ENCODE data around the gene TRIM2.

The TRIM2 gene

GRCh38 chr4:153282023-153282422, 77.8 kb downstream of the TRIM2 start:
- H3K4me3 ChIP-seq (ENCODE audit: low read depth, low read length) = no peak overlapping the region
- DNase-seq (ENCODE audit: low read depth, low spot score) = no peak
- in situ Hi-C loops (cut with HindIII; ENCODE audit: low sequenced_read_pairs) = no loop called here
- TF ChIP-seq CTCF (IDR thresholded peaks at IDR 0.05; ENCODE audit: low read depth, low read length) = no peak

GRCh38 chr4:153283260-153283659, 79.0 kb downstream of the TRIM2 start:
- no peak for DNase-seq (ENCODE audit: low read depth, low spot score)
- TF ChIP-seq CTCF (IDR thresholded peaks at IDR 0.05; ENCODE audit: low read depth, low read length) = no peak
- H3K4me3 ChIP-seq (ENCODE audit: low read depth, low read length) = no peak overlapping the region
- in situ Hi-C loops (cut with HindIII; ENCODE audit: low sequenced_read_pairs) = no loop called here

GRCh38 chr4:153290134-153290533, 85.9 kb downstream of the TRIM2 start:
- no peak for TF ChIP-seq CTCF (IDR thresholded peaks at IDR 0.05; ENCODE audit: low read depth, low read length)
- in situ Hi-C loops (cut with HindIII; ENCODE audit: low sequenced_read_pairs) = no loop called here
- H3K4me3 ChIP-seq (ENCODE audit: low read depth, low read length) = no peak overlapping the region

GRCh38 chr4:153291562-153291961, 87.3 kb downstream of the TRIM2 start:
- H3K4me3 ChIP-seq (ENCODE audit: low read depth, low read length) = no peak overlapping the region
- no peak for TF ChIP-seq CTCF (IDR thresholded peaks at IDR 0.05; ENCODE audit: low read depth, low read length)
- in situ Hi-C loops (cut with HindIII; ENCODE audit: low sequenced_read_pairs) = no loop called here
- DNase-seq (ENCODE audit: low read depth, low spot score) = no peak

More at GRCh38 chr4:153290134-153290533, 85.9 kb downstream of the TRIM2 start:
- DNase-seq (ENCODE audit: low read depth, low spot score) = no peak

GRCh38 chr4:153292897-153293741, 88.9 kb downstream of the TRIM2 start:
- in situ Hi-C loops (cut with HindIII; ENCODE audit: low sequenced_read_pairs) = no loop called here

GRCh38 chr4:153293742-153294057, 89.5 kb downstream of the TRIM2 start:
- no peak overlapping the region for H3K4me3 ChIP-seq (ENCODE audit: low read depth, low read length)
- no peak for TF ChIP-seq CTCF (IDR thresholded peaks at IDR 0.05; ENCODE audit: low read depth, low read length)
- in situ Hi-C loops (cut with HindIII; ENCODE audit: low sequenced_read_pairs) = no loop called here
- DNase-seq (ENCODE audit: low read depth, low spot score) = no peak

More at GRCh38 chr4:153292897-153293741, 88.9 kb downstream of the TRIM2 start:
- no peak overlapping the region for H3K4me3 ChIP-seq (ENCODE audit: low read depth, low read length)
- DNase-seq (ENCODE audit: low read depth, low spot score) = no peak
- TF ChIP-seq CTCF (IDR thresholded peaks at IDR 0.05; ENCODE audit: low read depth, low read length) = no peak
